HG03575 (cell line): ENCODE results near the gene CYP27C1.
"Not testable (repeated sequence)": the region's sequence is repeated elsewhere in the genome, so short reads cannot be mapped to it uniquely, and the experiment has no call there.

Experiments used
- ATAC-seq: cut with Tn5 transposase; IDR thresholded peaks from one replicate; pipeline ENCODE4 v1.9.1; 2021; ENCODE audit not compliant: unreplicated experiment, insufficient number of reproducible peaks, low FRiP score; ENCODE audit errors: extremely low read depth

The CYP27C1 gene

GRCh38 chr2:127176371-127177311 is 43.5 kb downstream of the CYP27C1 start:
- no peak for ATAC-seq

- no peak for ATAC-seq
These were observed 44.2 kb downstream of the CYP27C1 start for GRCh38 chr2:127175751-127176354.

GRCh38 chr2:127175041-127175721 is 44.9 kb downstream of the CYP27C1 start:
- ATAC-seq = no peak

- no peak for ATAC-seq
These were observed 45.5 kb downstream of the CYP27C1 start for GRCh38 chr2:127174640-127175039.

GRCh38 chr2:127174136-127174535 is 46.0 kb downstream of the CYP27C1 start:
- ATAC-seq = no peak

- ATAC-seq = no peak
These were observed 47.0 kb downstream of the CYP27C1 start for GRCh38 chr2:127173057-127173456.

GRCh38 chr2:127172306-127172705 is 47.8 kb downstream of the CYP27C1 start:
- ATAC-seq = no peak

- no peak for ATAC-seq
These were observed 49.5 kb downstream of the CYP27C1 start for GRCh38 chr2:127170452-127171197.

GRCh38 chr2:127170021-127170420 is 50.1 kb downstream of the CYP27C1 start:
- no peak for ATAC-seq

GRCh38 chr2:127169066-127169660 is 50.9 kb downstream of the CYP27C1 start:
- no peak for ATAC-seq

- ATAC-seq = no peak
These were observed 53.8 kb downstream of the CYP27C1 start for GRCh38 chr2:127166231-127166860.

GRCh38 chr2:127165539-127165935 is 54.6 kb downstream of the CYP27C1 start:
- ATAC-seq = no peak

GRCh38 chr2:127164761-127165538 is 55.1 kb downstream of the CYP27C1 start:
- ATAC-seq = no peak

- no peak for ATAC-seq
These were observed 56.2 kb downstream of the CYP27C1 start for GRCh38 chr2:127163921-127164320.

- not testable (repeated sequence) for ATAC-seq
These were observed 57.1 kb downstream of the CYP27C1 start for GRCh38 chr2:127163090-127163406.

- no peak for ATAC-seq
These were observed 57.6 kb downstream of the CYP27C1 start for GRCh38 chr2:127162261-127163089.
